ENCODE results near the gene SV2C. TPM values are rescaled to one million over a fixed set of nuclear protein-coding genes. Genes with fewer than 3 reads are reported as not detected.
"Not testable (repeated sequence)": the region's sequence is repeated elsewhere in the genome, so short reads cannot be mapped to it uniquely, and the experiment has no call there.

The SV2C gene
- total RNA-seq, 1 donor from 2014 or later = 0.48 TPM

GRCh38 chr5:76314643-76315042, 231.5 kb downstream of the SV2C start:
- no peak for DNase-seq (ENCODE audit: low spot score, unreplicated experiment)
- peaks cover 3% of the 10 kb centered on the region for H3K4me1 Mint-ChIP-seq (ENCODE audit: low read depth)
- TF ChIP-seq CTCF (IDR thresholded peaks at IDR 0.05; ENCODE audit: unreplicated experiment) = no peak
- no peaks in the 10 kb centered on the region for H3K9me3 Mint-ChIP-seq (ENCODE audit: low read depth)
- no peaks in the 10 kb centered on the region for H3K36me3 Mint-ChIP-seq (ENCODE audit: insufficient read depth)
- H3K4me3 Mint-ChIP-seq (ENCODE audit: low read depth) = no peak overlapping the region
- peaks cover 15% of the 10 kb centered on the region for H3K27me3 Mint-ChIP-seq
- no peak overlapping the region for H3K27ac Mint-ChIP-seq

- Mint-ChIP-seq H3K36me3 (ENCODE audit: insufficient read depth) (no peaks in the 10 kb centered on the region), H3K4me1 (ENCODE audit: low read depth) (peaks cover 3% of the 10 kb centered on the region), H3K27ac (no peak overlapping the region), H3K4me3 (ENCODE audit: low read depth) (no peak overlapping the region), H3K9me3 (ENCODE audit: low read depth) (peaks cover 6% of the 10 kb centered on the region), H3K27me3 (peaks cover 5% of the 10 kb centered on the region)
- no peak for TF ChIP-seq CTCF (IDR thresholded peaks at IDR 0.05; ENCODE audit: unreplicated experiment)
- DNase-seq (ENCODE audit: low spot score, unreplicated experiment) = no peak
Observed at GRCh38 chr5:76319673-76320072, 236.5 kb downstream of the SV2C start.

GRCh38 chr5:76323494-76323893, 240.3 kb downstream of the SV2C start:
- not testable (repeated sequence) for H3K27me3 Mint-ChIP-seq; H3K4me3 Mint-ChIP-seq (ENCODE audit: low read depth); H3K9me3 Mint-ChIP-seq (ENCODE audit: low read depth); H3K36me3 Mint-ChIP-seq (ENCODE audit: insufficient read depth); DNase-seq (ENCODE audit: low spot score, unreplicated experiment); H3K27ac Mint-ChIP-seq
- peaks cover 35% of the 10 kb centered on the region for H3K4me1 Mint-ChIP-seq (ENCODE audit: low read depth)

GRCh38 chr5:76325326-76325725, 242.1 kb downstream of the SV2C start:
- Mint-ChIP-seq H3K27ac (no peak overlapping the region), H3K4me1 (ENCODE audit: low read depth) (peaks cover 37% of the 10 kb centered on the region), H3K36me3 (ENCODE audit: insufficient read depth) (no peaks in the 10 kb centered on the region), H3K27me3 (no peaks in the 10 kb centered on the region), H3K9me3 (ENCODE audit: low read depth) (peaks cover 6% of the 10 kb centered on the region), H3K4me3 (ENCODE audit: low read depth) (no peak overlapping the region)
- TF ChIP-seq CTCF (IDR thresholded peaks at IDR 0.05; ENCODE audit: unreplicated experiment) = no peak
- no peak for DNase-seq (ENCODE audit: low spot score, unreplicated experiment)

- peaks cover 37% of the 10 kb centered on the region for H3K4me1 Mint-ChIP-seq (ENCODE audit: low read depth)
- no peak for TF ChIP-seq CTCF (IDR thresholded peaks at IDR 0.05; ENCODE audit: unreplicated experiment)
- DNase-seq (ENCODE audit: low spot score, unreplicated experiment) = no peak
- H3K36me3 Mint-ChIP-seq (ENCODE audit: insufficient read depth) = no peaks in the 10 kb centered on the region
- H3K9me3 Mint-ChIP-seq (ENCODE audit: low read depth) = peaks cover 6% of the 10 kb centered on the region
- no peaks in the 10 kb centered on the region for H3K27me3 Mint-ChIP-seq
- H3K27ac Mint-ChIP-seq = peak overlapping the region; percentile 86
- peak overlapping the region; percentile 55 for H3K4me3 Mint-ChIP-seq (ENCODE audit: low read depth)
Observed at GRCh38 chr5:76325876-76326491, 242.8 kb downstream of the SV2C start.

GRCh38 chr5:76326577-76327302, 243.6 kb downstream of the SV2C start:
- Mint-ChIP-seq H3K9me3 (ENCODE audit: low read depth) (peaks cover 6% of the 10 kb centered on the region), H3K36me3 (ENCODE audit: insufficient read depth) (no peaks in the 10 kb centered on the region), H3K27me3 (no peaks in the 10 kb centered on the region), H3K4me3 (ENCODE audit: low read depth) (peak overlapping the region; percentile 55), H3K27ac (peak overlapping the region; percentile 86), H3K4me1 (ENCODE audit: low read depth) (peaks cover 41% of the 10 kb centered on the region)
- no peak for TF ChIP-seq CTCF (IDR thresholded peaks at IDR 0.05; ENCODE audit: unreplicated experiment)
- no peak for DNase-seq (ENCODE audit: low spot score, unreplicated experiment)

Measured in progenitor cell of endocrine pancreas (in vitro differentiated cells).